Gastrocnemius medialis (tissue), 4 donors: ENCODE measurements around the gene FEN1. TPM values are rescaled to one million over a fixed set of nuclear protein-coding genes. Genes with fewer than 3 reads are reported as not detected.

Source experiments
- ATAC-seq, 2 donors: fragments of 150-250 bp; one replicate each; pipeline ENCODE4 v1.9.1; 2016
- DNase-seq, 2 donors: peaks; one replicate each; pipeline ENCODE4 v3.0.0-alpha.2; 2019
- H3K27ac ChIP-seq, 4 donors: fragments of 200-600 bp; sonication (generic); 1 replicate in 1 of 4; 2 replicates in 3 of 4; pipeline ENCODE4 v1.5.1; 2016 to 2018; ENCODE audit warnings: mild to moderate bottlenecking in 2 of 4, moderate library complexity in 1 of 4
- H3K27me3 ChIP-seq, 3 donors: fragments of 200-600 bp; sonication (generic) in 2 of 3; 1 replicate in 1 of 3; 2 replicates in 2 of 3; pipeline versions ENCODE4 v1.5.1 to v1.6.0; 2016 to 2019; ENCODE audit warnings: mild to moderate bottlenecking in 1 of 3, moderate library complexity in 1 of 3
- H3K36me3 ChIP-seq, 2 donors: fragments of 200-600 bp; sonication (generic) in 1 of 2; one replicate each; pipeline ENCODE4 v1.5.1; 2017 to 2018
- H3K4me1 ChIP-seq, 2 donors: fragments of 200-600 bp; sonication (generic) in 1 of 2; one replicate each; pipeline ENCODE4 v1.5.1; 2016 to 2017; ENCODE audit warnings: mild to moderate bottlenecking in 2 of 2
- H3K4me3 ChIP-seq, 4 donors: fragments of 200-600 bp; sonication (generic) in 3 of 4; 1 replicate in 1 of 4; 2 replicates in 3 of 4; pipeline ENCODE4 v1.5.1; 2016 to 2019; ENCODE audit warnings: mild to moderate bottlenecking in 2 of 4
- H3K9me3 ChIP-seq, 3 donors: fragments of 200-600 bp; sonication (generic) in 2 of 3; 1 replicate in 1 of 3; 2 replicates in 2 of 3; pipeline ENCODE4 v1.5.1; 2016 to 2019
- CTCF ChIP-seq, 5 experiments: fragments of 450-650 bp in 3 of 5; fragments of 200-600 bp in 2 of 5; sonication (generic) in 2 of 5; IDR thresholded peaks in 4 of 5; conservative IDR thresholded peaks in 1 of 5; 1 replicate in 4 of 5; 2 replicates in 1 of 5; pipeline ENCODE4 v1.5.1; 2016 to 2019; ENCODE audit warnings: antibody characterized with exemption in 5 of 5, mild to moderate bottlenecking in 3 of 5, moderate library complexity in 3 of 5
- POLR2A ChIP-seq, 2 donors: fragments of 450-650 bp; IDR thresholded peaks; one replicate each; pipeline ENCODE4 v1.6.1; 2017; ENCODE audit warnings: antibody characterized with exemption in 2 of 2, mild to moderate bottlenecking in 2 of 2, moderate library complexity in 2 of 2
- in situ Hi-C, 4 donors: fragments of 200-750 bp; cut with MboI; loops; one replicate each; pipeline versions ENCODE4 v1.15.0 to v1.8.0; 2017; ENCODE audit warnings: low sequenced_read_pairs in 4 of 4
- intact Hi-C: fragments of 100-400 bp; cut with DNase I; formaldehyde crosslinking; loops from one replicate; pipeline ENCODE4 v1.15.1; 2023; ENCODE audit warnings: low total_unique reads
- total RNA-seq, 4 donors: library from RNA; depleted of rRNA; stranded (reverse); fragments of >200 nt; gene quantifications; one replicate each; pipeline versions ENCODE4 v1.1.0 to v1.2.3, GENCODE V29; 2016

The FEN1 gene
- total RNA-seq, 4 donors from 2014 or later, result 7.4 to 15.7 (median 9.5) TPM

GRCh38 chr11:61765550-61766253 lies 27.0 kb upstream of the FEN1 start:
- Histone ChIP-seq H3K27me3 (peaks cover 7 to 17% (median 8%) of the 10 kb centered on the region in 3 donors), H3K4me3 (no peak overlapping the region), H3K4me1 (no peaks in the 10 kb centered on the region), H3K27ac (no peak overlapping the region), H3K36me3 (no peaks in the 10 kb centered on the region), H3K9me3 (no peaks in the 10 kb centered on the region)
- in situ Hi-C loops, result no loop called here
- no peak for DNase-seq
- no peak for TF ChIP-seq CTCF (IDR thresholded peaks at IDR 0.05 in 4 of 5, conservative IDR thresholded peaks at IDR 0.05 in 1 of 5)
- TF ChIP-seq POLR2A (IDR thresholded peaks at IDR 0.05), result no peak
- intact Hi-C loops, result no loop called here
- ATAC-seq, result no peak

GRCh38 chr11:61766353-61766841 lies 26.3 kb upstream of the FEN1 start:
- no peaks in the 10 kb centered on the region for H3K4me1 ChIP-seq
- no peaks in the 10 kb centered on the region for H3K9me3 ChIP-seq
- ATAC-seq, result no peak
- no peak for TF ChIP-seq CTCF (IDR thresholded peaks at IDR 0.05 in 4 of 5, conservative IDR thresholded peaks at IDR 0.05 in 1 of 5)
- TF ChIP-seq POLR2A (IDR thresholded peaks at IDR 0.05), result no peak
- no peak overlapping the region for H3K4me3 ChIP-seq
- H3K27me3 ChIP-seq, result peaks cover 3 to 17% (median 8%) of the 10 kb centered on the region in 3 donors
- H3K27ac ChIP-seq, result no peak overlapping the region
- no peaks in the 10 kb centered on the region for H3K36me3 ChIP-seq
- intact Hi-C loops (no loop called here), in situ Hi-C loops (no loop called here)
- DNase-seq, result no peak

- in situ Hi-C loops (no loop called here), intact Hi-C loops (no loop called here)
- H3K9me3 ChIP-seq, result no peaks in the 10 kb centered on the region
- H3K27ac ChIP-seq, result no peak overlapping the region
- H3K27me3 ChIP-seq, result peaks cover 0 to 7% (median 3%) of the 10 kb centered on the region in 3 donors
- H3K36me3 ChIP-seq, result no peaks in the 10 kb centered on the region
- ATAC-seq, result no peak
- H3K4me3 ChIP-seq, result no peak overlapping the region
- no peaks in the 10 kb centered on the region for H3K4me1 ChIP-seq
- TF ChIP-seq CTCF (IDR thresholded peaks at IDR 0.05 in 4 of 5, conservative IDR thresholded peaks at IDR 0.05 in 1 of 5), result no peak
- TF ChIP-seq POLR2A (IDR thresholded peaks at IDR 0.05), result no peak
- DNase-seq, result no peak
Measured at GRCh38 chr11:61768376-61769076, 24.2 kb upstream of the FEN1 start.

GRCh38 chr11:61769169-61769920 lies 23.4 kb upstream of the FEN1 start:
- Histone ChIP-seq H3K27me3 (peaks cover 0 to under 1% (median 0%) of the 10 kb centered on the region in 3 donors), H3K27ac (no peak overlapping the region), H3K36me3 (no peaks in the 10 kb centered on the region), H3K9me3 (no peaks in the 10 kb centered on the region), H3K4me3 (no peak overlapping the region), H3K4me1 (no peaks in the 10 kb centered on the region)
- ATAC-seq, result no peak
- no peak for TF ChIP-seq POLR2A (IDR thresholded peaks at IDR 0.05)
- no peak for TF ChIP-seq CTCF (IDR thresholded peaks at IDR 0.05 in 4 of 5, conservative IDR thresholded peaks at IDR 0.05 in 1 of 5)
- in situ Hi-C loops, result no loop called here
- DNase-seq, result no peak
- intact Hi-C loops, result no loop called here
